Peyer's patch (tissue), 4 donors: ENCODE measurements around the gene FGGY.

Experiments
- CTCF ChIP-seq, 6 experiments: fragments of 450-650 bp in 4 of 6; fragments of 200-600 bp in 2 of 6; sonication (generic) in 1 of 6; IDR thresholded peaks; one replicate each; pipeline ENCODE4 v1.5.1; 2017 to 2019; ENCODE audit warnings: antibody characterized with exemption in 6 of 6, mild to moderate bottlenecking in 3 of 6, moderate library complexity in 1 of 6
- POLR2A ChIP-seq, 2 donors: fragments of 450-650 bp; IDR thresholded peaks; one replicate each; pipeline ENCODE4 v1.5.1; 2017; ENCODE audit warnings: antibody characterized with exemption in 2 of 2, mild to moderate bottlenecking in 2 of 2, moderate library complexity in 2 of 2

- no peak for TF ChIP-seq POLR2A (IDR thresholded peaks at IDR 0.05)
- no peak for TF ChIP-seq CTCF (IDR thresholded peaks at IDR 0.05)
These were observed 43.8 kb downstream of the FGGY start for GRCh38 chr1:59340411-59341307.
